Gastroesophageal sphincter (tissue), 4 donors: Measurements from ENCODE around the gene CLIP3. TPM values are rescaled to one million over a fixed set of nuclear protein-coding genes. Genes with fewer than 3 reads are reported as not detected.

ENCODE experiments used
- ATAC-seq: fragments of 150-250 bp; one replicate; pipeline ENCODE4 v1.9.1; 2016; ENCODE audit warnings: mild to moderate bottlenecking, moderate library complexity
- H3K27ac ChIP-seq, 4 donors: fragments of 200-600 bp; sonication (generic) in 3 of 4; 1 replicate in 3 of 4; 2 replicates in 1 of 4; pipeline ENCODE4 v1.5.1; 2016 to 2019
- H3K27me3 ChIP-seq: fragments of 200-600 bp; sonication (generic); one replicate; pipeline ENCODE4 v1.5.1; 2019
- H3K36me3 ChIP-seq, 2 donors: fragments of 200-600 bp; sonication (generic); one replicate each; pipeline ENCODE4 v1.5.1; 2019; ENCODE audit warnings: control low read depth in 1 of 2
- H3K4me1 ChIP-seq, 3 donors: fragments of 200-600 bp; sonication (generic); 1 replicate in 2 of 3; 2 replicates in 1 of 3; pipeline ENCODE4 v1.5.1; 2016 to 2019; ENCODE audit warnings: control low read depth in 2 of 3
- H3K4me3 ChIP-seq, 2 donors: fragments of 200-600 bp; sonication (generic); one replicate each; pipeline ENCODE4 v1.5.1; 2019; ENCODE audit warnings: mild to moderate bottlenecking in 1 of 2, moderate library complexity in 1 of 2
- H3K9me3 ChIP-seq, 3 donors: fragments of 200-600 bp; sonication (generic); one replicate each; pipeline ENCODE4 v1.5.1; 2017 to 2019; ENCODE audit warnings: control low read depth in 2 of 3
- EP300 ChIP-seq: sonication (generic); formaldehyde crosslinking; IDR thresholded peaks from one replicate; pipeline ENCODE4 v1.6.1; 2017; ENCODE audit warnings: antibody characterized with exemption, mild to moderate bottlenecking
- POLR2A ChIP-seq, 2 donors: fragments of 450-650 bp; IDR thresholded peaks; one replicate each; pipeline ENCODE4 v1.6.1; 2017; ENCODE audit warnings: antibody characterized with exemption in 2 of 2, mild to moderate bottlenecking in 2 of 2, moderate library complexity in 1 of 2
- POLR2AphosphoS5 ChIP-seq: sonication (generic); formaldehyde crosslinking; IDR thresholded peaks from one replicate; pipeline ENCODE4 v1.6.1; 2017; ENCODE audit warnings: antibody characterized with exemption
- WGBS, 2 donors: methylation state at CpG; one replicate each; pipeline ENCODE4 v1.1.5; 2018; ENCODE audit warnings: low coverage in 1 of 2; 5-methylcytosine and 5-hydroxymethylcytosine counted together
- total RNA-seq, 4 donors: library from RNA; depleted of rRNA; stranded (reverse); fragments of >200 nt; gene quantifications; one replicate each; pipeline ENCODE4 v1.1.0, GENCODE V29; 2016
- TF ChIP-seq, protein P1 (sequence below), 4 experiments: fragments of 200-600 bp in 2 of 4; fragments of 450-650 bp in 2 of 4; sonication (generic) in 1 of 4; IDR thresholded peaks; one replicate each; pipeline ENCODE4 v1.5.1; 2017 to 2019; ENCODE audit warnings: antibody characterized with exemption in 4 of 4, mild to moderate bottlenecking in 2 of 4, moderate library complexity in 2 of 4

CLIP3 gene
- total RNA-seq, 4 donors from 2014 or later, result 26.8 to 66.2 (median 31.1) TPM

DNA sequence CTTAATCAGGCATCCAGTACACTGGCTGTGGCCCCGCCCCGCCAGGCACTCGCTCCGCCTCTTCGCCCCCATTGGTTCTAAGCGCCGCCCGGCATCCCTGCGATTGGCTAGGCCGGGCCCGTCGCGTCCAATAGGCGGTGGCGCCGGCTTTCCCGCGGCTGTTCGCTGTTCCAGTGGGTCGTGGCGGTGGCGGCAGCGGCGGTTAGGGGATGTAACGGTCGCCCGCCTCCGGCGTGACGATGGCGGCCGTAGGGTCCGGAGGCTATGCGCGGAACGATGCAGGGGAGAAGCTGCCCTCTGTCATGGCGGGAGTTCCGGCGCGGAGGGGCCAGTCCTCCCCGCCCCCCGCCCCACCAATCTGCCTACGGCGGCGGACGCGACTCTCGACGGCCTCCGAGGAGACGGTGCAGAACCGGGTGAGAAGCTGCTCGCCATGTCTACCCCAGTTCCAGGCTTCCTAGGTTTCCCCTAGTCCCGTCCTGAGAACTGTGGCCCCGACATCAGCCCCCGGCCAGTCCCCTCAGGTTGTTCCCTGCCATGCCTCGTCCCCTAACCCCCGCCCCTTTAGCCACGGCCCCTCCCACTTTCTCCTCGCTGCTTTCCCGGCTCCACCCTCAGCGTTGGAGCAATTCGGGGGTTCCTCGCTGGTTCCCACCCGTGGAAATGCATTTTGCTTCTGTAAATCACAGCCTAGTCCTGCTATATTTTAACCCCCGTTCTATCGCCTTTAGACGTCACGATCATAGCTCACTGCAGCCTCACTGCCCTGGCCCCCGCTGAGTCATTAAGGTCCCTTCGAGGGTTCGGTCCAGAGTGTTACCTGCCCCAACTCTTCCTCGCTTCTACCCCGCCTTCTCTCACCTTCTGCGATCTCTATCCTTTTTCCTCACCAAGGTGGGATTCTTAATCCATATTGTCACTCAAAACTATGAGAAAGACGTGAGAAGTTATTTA is 22.3 kb upstream of the CLIP3 start, which contains the start of gene WDR62:
Gene WDR62, plus strand, starts transcription at position 165 of the 954 bp plus-strand sequence. Its CDS starts 75 bp downstream, at position 240.
- WGBS, 2 donors, result 0 to 1% methylated on average over 12 to 24 of the region's 76 CpGs
- peak within 1 kb of the TSS; percentile 62 to 97 (median 94) for H3K27ac ChIP-seq

DNA sequence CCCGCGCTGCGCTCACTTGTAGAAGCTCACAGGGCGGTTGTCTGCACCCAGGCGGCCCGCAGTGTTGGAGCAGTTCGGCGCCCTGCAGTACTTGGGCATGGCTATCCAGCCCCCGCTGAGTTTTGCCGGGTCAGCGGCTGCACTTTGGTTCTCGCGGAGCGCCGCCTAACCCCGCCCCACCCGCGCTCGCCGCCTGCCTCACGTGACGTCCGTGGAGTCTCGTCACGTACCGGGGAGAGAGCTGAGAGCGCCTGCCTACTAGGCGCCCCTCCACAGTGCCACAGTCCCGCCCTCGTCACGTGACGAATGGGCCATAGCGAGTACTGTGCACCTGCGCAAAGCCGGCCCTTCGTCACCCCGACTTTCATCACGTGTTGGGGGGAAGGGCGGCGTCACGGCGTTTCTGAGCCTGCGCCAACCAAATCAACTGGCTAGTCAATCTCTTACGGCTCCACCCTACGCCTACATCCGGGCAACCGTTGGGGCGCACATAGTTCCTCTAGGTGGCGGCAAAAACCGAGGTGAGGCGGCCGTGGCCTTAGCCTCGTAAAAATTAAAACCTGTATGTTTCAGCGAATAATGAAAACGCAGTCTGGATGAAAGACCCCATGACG is 21.6 kb upstream of the CLIP3 start, which contains the start of gene THAP8:
Gene THAP8, minus strand, starts transcription at position 167 of the 614 bp plus-strand sequence. Its CDS starts 68 bp downstream, at position 99.
- WGBS, 2 donors, result 0% methylated on average over 14 of the region's 56 CpGs; no CpG with 5 or more reads in 1 of the 2 donors
- peak within 1 kb of the TSS; percentile 62 to 97 (median 94) for H3K27ac ChIP-seq
- peak; percentile 96 for ATAC-seq
- H3K36me3 ChIP-seq, result no peaks in the 10 kb centered on the region
- peak within 1 kb of the TSS; percentile 63 to 72 for H3K4me3 ChIP-seq
- TF ChIP-seq POLR2A (IDR thresholded peaks at IDR 0.05) (peak; percentile 50 to 51), EP300 (no peak), POLR2AphosphoS5 (peak; percentile 59)
- TF ChIP-seq, protein P1, sequence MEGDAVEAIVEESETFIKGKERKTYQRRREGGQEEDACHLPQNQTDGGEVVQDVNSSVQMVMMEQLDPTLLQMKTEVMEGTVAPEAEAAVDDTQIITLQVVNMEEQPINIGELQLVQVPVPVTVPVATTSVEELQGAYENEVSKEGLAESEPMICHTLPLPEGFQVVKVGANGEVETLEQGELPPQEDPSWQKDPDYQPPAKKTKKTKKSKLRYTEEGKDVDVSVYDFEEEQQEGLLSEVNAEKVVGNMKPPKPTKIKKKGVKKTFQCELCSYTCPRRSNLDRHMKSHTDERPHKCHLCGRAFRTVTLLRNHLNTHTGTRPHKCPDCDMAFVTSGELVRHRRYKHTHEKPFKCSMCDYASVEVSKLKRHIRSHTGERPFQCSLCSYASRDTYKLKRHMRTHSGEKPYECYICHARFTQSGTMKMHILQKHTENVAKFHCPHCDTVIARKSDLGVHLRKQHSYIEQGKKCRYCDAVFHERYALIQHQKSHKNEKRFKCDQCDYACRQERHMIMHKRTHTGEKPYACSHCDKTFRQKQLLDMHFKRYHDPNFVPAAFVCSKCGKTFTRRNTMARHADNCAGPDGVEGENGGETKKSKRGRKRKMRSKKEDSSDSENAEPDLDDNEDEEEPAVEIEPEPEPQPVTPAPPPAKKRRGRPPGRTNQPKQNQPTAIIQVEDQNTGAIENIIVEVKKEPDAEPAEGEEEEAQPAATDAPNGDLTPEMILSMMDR (IDR thresholded peaks at IDR 0.05), result peak in 3 of 4 experiments; percentile 51 to 83 (median 81)
- peaks cover 0 to 34% (median 5%) of the 10 kb centered on the region in 3 donors for H3K4me1 ChIP-seq
- H3K27me3 ChIP-seq, result no peaks in the 10 kb centered on the region
- H3K9me3 ChIP-seq, result no peaks in the 10 kb centered on the region

More for the DNA sequence above, 22.3 kb upstream of the CLIP3 start, which contains the start of gene WDR62:
- Histone ChIP-seq H3K27me3 (no peaks in the 10 kb centered on the region), H3K9me3 (no peaks in the 10 kb centered on the region), H3K36me3 (no peaks in the 10 kb centered on the region), H3K4me1 (peaks cover 0 to 34% (median 5%) of the 10 kb centered on the region in 3 donors), H3K4me3 (peak within 1 kb of the TSS; percentile 63 to 72)
- TF ChIP-seq, protein P1 (IDR thresholded peaks at IDR 0.05), result no peak
- TF ChIP-seq POLR2A (IDR thresholded peaks at IDR 0.05), result no peak
- no peak for TF ChIP-seq EP300
- TF ChIP-seq POLR2AphosphoS5, result no peak
- ATAC-seq, result peak; percentile 88

DNA sequence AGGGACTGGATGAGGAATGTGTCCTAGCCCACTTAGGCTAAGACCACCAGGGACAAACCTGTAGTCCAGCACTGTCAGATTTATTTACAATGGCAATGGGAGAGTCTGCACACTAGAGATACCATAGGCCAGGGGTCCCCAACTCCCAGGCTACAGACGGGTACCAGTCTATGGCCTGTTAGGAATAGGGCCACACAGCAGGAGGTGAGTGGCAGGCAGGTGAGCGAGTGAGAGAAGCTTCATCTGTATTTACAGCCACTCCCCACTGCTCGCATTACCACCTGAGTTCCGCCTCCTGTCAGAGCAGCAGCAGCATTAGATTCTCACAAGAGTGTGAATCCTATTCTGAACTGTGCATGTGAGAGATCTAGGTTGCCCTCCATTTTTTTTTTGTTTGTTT is 19.0 kb upstream of the CLIP3 start:
- Histone ChIP-seq H3K27ac (peak overlapping the region in 3 of 4 donors; percentile 48 to 97 (median 92)), H3K9me3 (no peaks in the 10 kb centered on the region), H3K4me1 (peaks cover 0 to 49% (median 5%) of the 10 kb centered on the region in 3 donors), H3K27me3 (no peaks in the 10 kb centered on the region), H3K4me3 (no peak overlapping the region), H3K36me3 (no peaks in the 10 kb centered on the region)
- WGBS, 2 donors, result 93 to 100% methylated on average over 3 of the region's 4 CpGs
- ATAC-seq, result no peak
- TF ChIP-seq EP300 (no peak), POLR2AphosphoS5 (no peak), POLR2A (IDR thresholded peaks at IDR 0.05) (no peak)
- TF ChIP-seq, protein P1 (IDR thresholded peaks at IDR 0.05), result no peak

DNA sequence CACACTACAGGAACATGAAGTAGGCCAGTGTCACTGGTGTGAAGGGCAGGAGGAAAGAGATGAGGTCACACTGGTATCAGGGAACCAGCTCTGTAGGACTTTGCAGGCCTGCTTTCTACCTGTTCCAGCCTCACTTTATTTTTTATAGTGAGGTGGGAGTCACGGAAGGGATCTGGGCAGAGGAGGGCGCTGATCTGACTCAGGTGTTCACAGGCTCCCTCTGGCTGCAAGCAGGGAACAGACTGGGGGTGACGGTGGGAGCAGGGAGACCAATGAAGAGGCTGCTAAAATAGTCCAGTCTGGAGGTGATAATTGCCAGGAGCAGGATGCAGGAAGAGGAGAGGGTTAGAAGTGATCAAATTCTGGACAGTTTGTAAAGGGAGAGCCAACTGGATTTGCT is 18.6 kb upstream of the CLIP3 start:
- TF ChIP-seq EP300, result no peak
- TF ChIP-seq, protein P1 (IDR thresholded peaks at IDR 0.05), result peak in 3 of 4 experiments; percentile 16 to 55 (median 44)
- Histone ChIP-seq H3K27ac (peak overlapping the region in 3 of 4 donors; percentile 48 to 97 (median 92)), H3K36me3 (no peaks in the 10 kb centered on the region), H3K4me1 (peaks cover 0 to 53% (median 5%) of the 10 kb centered on the region in 3 donors), H3K27me3 (no peaks in the 10 kb centered on the region), H3K9me3 (no peaks in the 10 kb centered on the region), H3K4me3 (no peak overlapping the region)
- WGBS, 2 donors, result 20 to 44% methylated on average over 2 to 3 of the region's 3 CpGs
- ATAC-seq, result no peak
